T-helper 2 cell treated with Interferon-gamma antibody and Interleukin-4, amounts not matched to agents 5 μg/mL and 100 μg/mL, for 36 hours (primary cell): ENCODE data around the gene LRTM2.

Source experiments
- DNase-seq: peaks from one replicate; pipeline ENCODE4 v3.0.0; 2021; ENCODE audit warnings: low spot score
- H3K27ac Mint-ChIP-seq: one replicate; pipeline ENCODE4 v1.8.0; 2021; ENCODE audit warnings: mild to moderate bottlenecking, mixed read lengths
- H3K27me3 Mint-ChIP-seq: one replicate; pipeline ENCODE4 v1.8.0; 2021; ENCODE audit warnings: low read depth, mixed read lengths
- H3K36me3 Mint-ChIP-seq: one replicate; pipeline ENCODE4 v1.8.0; 2021; ENCODE audit warnings: low read depth, mixed read lengths
- H3K4me1 Mint-ChIP-seq: one replicate; pipeline ENCODE4 v1.8.0; 2021; ENCODE audit warnings: low read depth, mixed read lengths
- H3K4me3 Mint-ChIP-seq: one replicate; pipeline ENCODE4 v1.8.0; 2022; ENCODE audit warnings: mild to moderate bottlenecking, moderate library complexity, mixed read lengths
- H3K9me3 Mint-ChIP-seq: one replicate; pipeline ENCODE4 v1.8.0; 2021; ENCODE audit warnings: mixed read lengths

Gene LRTM2

GRCh38 chr12:1859643-1860042 is 39.3 kb downstream of the LRTM2 start:
- H3K27ac Mint-ChIP-seq, result no peak overlapping the region
- H3K27me3 Mint-ChIP-seq, result no peaks in the 10 kb centered on the region
- H3K36me3 Mint-ChIP-seq, result no peaks in the 10 kb centered on the region
- no peaks in the 10 kb centered on the region for H3K9me3 Mint-ChIP-seq
- peaks cover 3% of the 10 kb centered on the region for H3K4me1 Mint-ChIP-seq
- H3K4me3 Mint-ChIP-seq, result no peak overlapping the region
- no peak for DNase-seq

- no peak overlapping the region for H3K27ac Mint-ChIP-seq
Observed at GRCh38 chr12:1862973-1863372, 42.6 kb downstream of the LRTM2 start.

GRCh38 chr12:1863823-1864222 is 43.5 kb downstream of the LRTM2 start:
- Mint-ChIP-seq H3K4me3 (no peak overlapping the region), H3K36me3 (no peaks in the 10 kb centered on the region), H3K4me1 (no peaks in the 10 kb centered on the region), H3K27me3 (peaks cover 10% of the 10 kb centered on the region), H3K9me3 (no peaks in the 10 kb centered on the region), H3K27ac (no peak overlapping the region)
- DNase-seq, result no peak

More at GRCh38 chr12:1862973-1863372, 42.6 kb downstream of the LRTM2 start:
- DNase-seq, result no peak
- H3K9me3 Mint-ChIP-seq, result no peaks in the 10 kb centered on the region
- no peaks in the 10 kb centered on the region for H3K36me3 Mint-ChIP-seq
- H3K27me3 Mint-ChIP-seq, result peaks cover 10% of the 10 kb centered on the region
- H3K4me3 Mint-ChIP-seq, result no peak overlapping the region
- H3K4me1 Mint-ChIP-seq, result no peaks in the 10 kb centered on the region

- Mint-ChIP-seq H3K4me1 (no peaks in the 10 kb centered on the region), H3K9me3 (no peaks in the 10 kb centered on the region), H3K36me3 (no peaks in the 10 kb centered on the region), H3K27ac (no peak overlapping the region), H3K4me3 (no peak overlapping the region), H3K27me3 (peaks cover 10% of the 10 kb centered on the region)
- no peak for DNase-seq
Observed at GRCh38 chr12:1864456-1864855, 44.1 kb downstream of the LRTM2 start.

GRCh38 chr12:1864867-1865266 is 44.5 kb downstream of the LRTM2 start:
- Mint-ChIP-seq H3K27me3 (peaks cover 10% of the 10 kb centered on the region), H3K4me3 (no peak overlapping the region), H3K27ac (no peak overlapping the region), H3K4me1 (no peaks in the 10 kb centered on the region), H3K36me3 (no peaks in the 10 kb centered on the region), H3K9me3 (no peaks in the 10 kb centered on the region)
- DNase-seq, result no peak

GRCh38 chr12:1865284-1865866 is 45.0 kb downstream of the LRTM2 start:
- H3K27me3 Mint-ChIP-seq, result peaks cover 10% of the 10 kb centered on the region

GRCh38 chr12:1869145-1869544 is 48.8 kb downstream of the LRTM2 start:
- no peaks in the 10 kb centered on the region for H3K36me3 Mint-ChIP-seq
- H3K27me3 Mint-ChIP-seq, result peaks cover 10% of the 10 kb centered on the region
- no peaks in the 10 kb centered on the region for H3K4me1 Mint-ChIP-seq
- no peaks in the 10 kb centered on the region for H3K9me3 Mint-ChIP-seq
- H3K27ac Mint-ChIP-seq, result no peak overlapping the region
- no peak for DNase-seq
- H3K4me3 Mint-ChIP-seq, result no peak overlapping the region

More at GRCh38 chr12:1865284-1865866, 45.0 kb downstream of the LRTM2 start:
- Mint-ChIP-seq H3K36me3 (no peaks in the 10 kb centered on the region), H3K9me3 (no peaks in the 10 kb centered on the region), H3K27ac (no peak overlapping the region), H3K4me1 (no peaks in the 10 kb centered on the region), H3K4me3 (no peak overlapping the region)
- no peak for DNase-seq

GRCh38 chr12:1870086-1870485 is 49.7 kb downstream of the LRTM2 start:
- H3K27me3 Mint-ChIP-seq, result peaks cover 10% of the 10 kb centered on the region
- no peak overlapping the region for H3K27ac Mint-ChIP-seq
- no peak for DNase-seq
- H3K4me1 Mint-ChIP-seq, result no peaks in the 10 kb centered on the region
- H3K4me3 Mint-ChIP-seq, result no peak overlapping the region
- no peaks in the 10 kb centered on the region for H3K9me3 Mint-ChIP-seq
- H3K36me3 Mint-ChIP-seq, result no peaks in the 10 kb centered on the region

- no peak overlapping the region for H3K27ac Mint-ChIP-seq
Observed at GRCh38 chr12:1870998-1871917, 50.9 kb downstream of the LRTM2 start.

GRCh38 chr12:1872001-1872400 is 51.6 kb downstream of the LRTM2 start:
- Mint-ChIP-seq H3K4me3 (no peak overlapping the region), H3K9me3 (no peaks in the 10 kb centered on the region), H3K27ac (no peak overlapping the region), H3K4me1 (no peaks in the 10 kb centered on the region), H3K36me3 (no peaks in the 10 kb centered on the region), H3K27me3 (peaks cover 4% of the 10 kb centered on the region)
- no peak for DNase-seq

More at GRCh38 chr12:1870998-1871917, 50.9 kb downstream of the LRTM2 start:
- no peaks in the 10 kb centered on the region for H3K36me3 Mint-ChIP-seq
- no peak overlapping the region for H3K4me3 Mint-ChIP-seq
- no peaks in the 10 kb centered on the region for H3K4me1 Mint-ChIP-seq
- H3K9me3 Mint-ChIP-seq, result no peaks in the 10 kb centered on the region
- DNase-seq, result no peak
- peaks cover 6% of the 10 kb centered on the region for H3K27me3 Mint-ChIP-seq

- no peaks in the 10 kb centered on the region for H3K27me3 Mint-ChIP-seq
- H3K4me1 Mint-ChIP-seq, result no peaks in the 10 kb centered on the region
- H3K4me3 Mint-ChIP-seq, result no peak overlapping the region
- H3K27ac Mint-ChIP-seq, result no peak overlapping the region
- DNase-seq, result no peak
- H3K9me3 Mint-ChIP-seq, result no peaks in the 10 kb centered on the region
- no peaks in the 10 kb centered on the region for H3K36me3 Mint-ChIP-seq
Observed at GRCh38 chr12:1872448-1872847, 52.1 kb downstream of the LRTM2 start.

GRCh38 chr12:1873531-1874510 is 53.5 kb downstream of the LRTM2 start:
- Mint-ChIP-seq H3K27me3 (no peaks in the 10 kb centered on the region), H3K4me1 (no peaks in the 10 kb centered on the region), H3K9me3 (no peaks in the 10 kb centered on the region), H3K4me3 (no peak overlapping the region), H3K36me3 (no peaks in the 10 kb centered on the region), H3K27ac (no peak overlapping the region)
- no peak for DNase-seq

GRCh38 chr12:1875608-1876007 is 55.2 kb downstream of the LRTM2 start:
- no peak for DNase-seq
- no peaks in the 10 kb centered on the region for H3K36me3 Mint-ChIP-seq
- no peaks in the 10 kb centered on the region for H3K9me3 Mint-ChIP-seq
- no peak overlapping the region for H3K4me3 Mint-ChIP-seq
- no peak overlapping the region for H3K27ac Mint-ChIP-seq
- no peaks in the 10 kb centered on the region for H3K4me1 Mint-ChIP-seq
- H3K27me3 Mint-ChIP-seq, result no peaks in the 10 kb centered on the region
